ENCODE data around the gene RUNX2. TPM values are rescaled to one million over a fixed set of nuclear protein-coding genes. Genes with fewer than 3 reads are reported as not detected.
A peak's percentile ranks its signal among the peaks of the same experiment; 100 is the strongest.

RUNX2 gene
- total and polyA plus RNA-seq, 10 of the 15 experiments (the other 5 are each of a cell fraction or from before 2014, with no cell fraction given) = 0.01 to 0.77 (median 0.15) TPM; not detected in 3

GRCh38 chr6:45420909-45421708 is 93.0 kb downstream of the RUNX2 start:
- Histone ChIP-seq H3K27me3 (replicated peaks in 1 of 2; ENCODE audit: control insufficient read depth in 2 of 2, insufficient read depth in 2 of 2, low read length in 1 of 2) (peaks cover 20 to 37% of the 10 kb centered on the region in 2 experiments), H2AFZ (ENCODE audit: control insufficient read depth, low read depth, low read length) (no peak overlapping the region), H3K4me3 (no peak overlapping the region), H3K9ac (ENCODE audit: control insufficient read depth, insufficient read depth, low read length) (no peak overlapping the region), H3K79me2 (ENCODE audit: control insufficient read depth, insufficient read depth, low read length) (no peaks in the 10 kb centered on the region), H4K20me1 (ENCODE audit: control insufficient read depth, insufficient read depth) (no peaks in the 10 kb centered on the region), H3K9me3 (replicated peaks; ENCODE audit: control insufficient read depth, insufficient read depth, low read length) (no peaks in the 10 kb centered on the region), H3K4me1 (ENCODE audit: control insufficient read depth, insufficient read depth, low read length) (no peaks in the 10 kb centered on the region; the same call in 1 of the 2 replicates), H3K27ac (ENCODE audit: control insufficient read depth, insufficient read depth) (no peak overlapping the region), H3K4me2 (ENCODE audit: control insufficient read depth, insufficient read depth) (peak overlapping the region; percentile 55; the same call in 1 of the 2 replicates), H3K36me3 (ENCODE audit: control insufficient read depth in 2 of 2, insufficient read depth in 2 of 2, low read length in 1 of 2) (no peaks in the 10 kb centered on the region)
- RAD21 ChIA-PET (ENCODE audit: unreplicated experiment) = interaction anchor here (0.9 to 1.3 kb wide), 2 partner anchors 293 to 294 kb away, joined by 3 read pairs; no protein-coding TSS in a partner anchor
- SMC1A ChIA-PET (ENCODE audit: uncharacterized antibody, unreplicated experiment) = interaction anchor here (1.2 to 1.9 kb wide), 4 partner anchors 13 to 502 kb away, joined by 3 to 5 read pairs (median 4); no protein-coding TSS in a partner anchor
- no peak for DNase-seq (ENCODE audit: low read depth, low spot score)
- BruUV-seq (replicated peaks) = no TSS peak
- POLR2A ChIA-PET = no interaction called here
- TF ChIP-seq RUNX3 (IDR thresholded peaks at IDR 0.05; ENCODE audit: low read length) (0 out of 2 replicates have a peak, but pooled peaks have one; percentile 17), BMI1 (IDR thresholded peaks at IDR 0.05; ENCODE audit: borderline replicate concordance) (peak; percentile 79), SUZ12 (IDR thresholded peaks at IDR 0.05; ENCODE audit: unreplicated experiment) (peak; percentile 20), CHD4 (IDR thresholded peaks at IDR 0.05) (no peak)
- WGBS (ENCODE audit: insufficient coverage, insufficient replicate concordance, low lambda C conversion rate, missing lambda C conversion rate) = 2% methylated on average over 19 of the region's 19 CpGs
- in situ Hi-C loops (cut with MboI) (no loop called here), intact Hi-C loops (cut with micrococcal nuclease; ENCODE audit: unreplicated experiment) (loop anchor here (5.0 to 10.0 kb wide), 3 partner anchors 501 to 944 kb away; no protein-coding TSS in a partner anchor)
- no peak for FAIRE-seq
- CTCF ChIA-PET = no interaction called here
- no peak for ATAC-seq
